Osteoblast (primary cell): Measurements from ENCODE around the gene CNMD. TPM values are rescaled to one million over a fixed set of nuclear protein-coding genes. Genes with fewer than 3 reads are reported as not detected.
A peak's percentile ranks its signal among the peaks of the same experiment; 100 is the strongest.

ENCODE experiments used
- DNase-seq: peaks from one replicate; pipeline ENCODE4 v3.0.0; 2011; ENCODE audit warnings: low spot score, mixed read lengths; ENCODE audit not compliant: insufficient read length; ENCODE audit errors: missing footprints
- H2AFZ ChIP-seq: 2 replicates; pipeline ENCODE4 v1.6.0; 2011; ENCODE audit warnings: mild to moderate bottlenecking, low read length
- H3K27ac ChIP-seq: 2 replicates; pipeline ENCODE4 v1.5.1; 2011; ENCODE audit warnings: mild to moderate bottlenecking, low read depth, low read length, moderate library complexity
- H3K27me3 ChIP-seq: 2 replicates; pipeline ENCODE4 v1.6.0; 2012; ENCODE audit warnings: mild to moderate bottlenecking, control low read depth, inconsistent platforms, low read length, moderate library complexity; ENCODE audit not compliant: insufficient read depth
- H3K36me3 ChIP-seq: 2 replicates; pipeline ENCODE4 v1.5.1; 2011; ENCODE audit warnings: mild to moderate bottlenecking, low read length, control low read depth, moderate library complexity; ENCODE audit not compliant: insufficient read depth
- H3K4me1 ChIP-seq: 2 replicates; pipeline ENCODE4 v1.5.1; 2011; ENCODE audit warnings: mild to moderate bottlenecking, low read length, control low read depth, moderate library complexity; ENCODE audit not compliant: insufficient read depth
- H3K4me2 ChIP-seq: 2 replicates; pipeline ENCODE4 v1.6.0; 2011; ENCODE audit warnings: mild to moderate bottlenecking, low read length; ENCODE audit not compliant: insufficient read depth
- H3K4me3 ChIP-seq: fragments of 200-600 bp; sonication (generic); 3 replicates; pipeline ENCODE4 v1.5.1; 2012; ENCODE audit warnings: mild to moderate bottlenecking, low read length, inconsistent platforms; ENCODE audit not compliant: insufficient read depth
- H3K79me2 ChIP-seq: 2 replicates; pipeline ENCODE4 v1.6.0; 2012; ENCODE audit warnings: mild to moderate bottlenecking, low read length, control low read depth, inconsistent platforms; ENCODE audit not compliant: insufficient read depth
- H3K9me3 ChIP-seq: 2 replicates; pipeline ENCODE4 v1.5.1; 2011; ENCODE audit warnings: low read depth, low read length, control low read depth
- H4K20me1 ChIP-seq: 2 replicates; pipeline ENCODE4 v1.6.0; 2012; ENCODE audit warnings: mild to moderate bottlenecking, low read length, control low read depth; ENCODE audit not compliant: insufficient read depth
- CTCF ChIP-seq: IDR thresholded peaks from 2 replicates; pipeline ENCODE4 v1.5.1; 2011; ENCODE audit warnings: mild to moderate bottlenecking, low read depth, low read length, moderate library complexity; ENCODE audit errors: extremely low read depth
- total RNA-seq: library from RNA; depleted of rRNA; stranded (reverse); fragments of >200 nt; gene quantifications from 2 replicates; pipeline ENCODE4 v1.2.3, GENCODE V29; 2012

The CNMD gene
- total RNA-seq = not detected in 2 replicates

- H3K4me2 ChIP-seq = peak within 1 kb of the TSS; percentile 70
- TF ChIP-seq CTCF = no peak
- H2AFZ ChIP-seq = peak within 1 kb of the TSS; percentile 56
Measured at GRCh38 chr13:52739468-52740071, at the start of gene CNMD. Gene CNMD (minus strand): TSS chr13:52739820. CDS start chr13:52739701, 119 bp downstream.

GRCh38 chr13:52788011-52788410 is 48.4 kb upstream of the CNMD start:
- no peak overlapping the region for H3K4me3 ChIP-seq
- no peaks in the 10 kb centered on the region for H3K79me2 ChIP-seq
- no peak overlapping the region for H3K4me2 ChIP-seq
- no peaks in the 10 kb centered on the region for H3K27me3 ChIP-seq
- no peak overlapping the region for H2AFZ ChIP-seq
- no peaks in the 10 kb centered on the region for H4K20me1 ChIP-seq
- H3K9me3 ChIP-seq = no peaks in the 10 kb centered on the region
- no peak overlapping the region for H3K27ac ChIP-seq
- no peak for TF ChIP-seq CTCF
- DNase-seq = no peak
- H3K36me3 ChIP-seq = no peaks in the 10 kb centered on the region
- H3K4me1 ChIP-seq = no peaks in the 10 kb centered on the region

More at GRCh38 chr13:52739468-52740071, at the start of gene CNMD:
- H3K4me1 ChIP-seq = peaks cover 3% of the 10 kb centered on the region
- H3K79me2 ChIP-seq = no peaks in the 10 kb centered on the region
- no peaks in the 10 kb centered on the region for H3K36me3 ChIP-seq
- H4K20me1 ChIP-seq = no peaks in the 10 kb centered on the region
- no peak for DNase-seq
- no peaks in the 10 kb centered on the region for H3K9me3 ChIP-seq
- peak within 1 kb of the TSS; percentile 30 for H3K4me3 ChIP-seq
- peaks cover 34% of the 10 kb centered on the region for H3K27me3 ChIP-seq
- no peak within 1 kb of the TSS for H3K27ac ChIP-seq

GRCh38 chr13:52787235-52787634 is 47.6 kb upstream of the CNMD start:
- H2AFZ ChIP-seq = no peak overlapping the region
- H3K27ac ChIP-seq = no peak overlapping the region
- no peak overlapping the region for H3K4me3 ChIP-seq
- no peaks in the 10 kb centered on the region for H3K79me2 ChIP-seq
- H4K20me1 ChIP-seq = no peaks in the 10 kb centered on the region
- H3K36me3 ChIP-seq = no peaks in the 10 kb centered on the region
- no peaks in the 10 kb centered on the region for H3K4me1 ChIP-seq
- no peak for TF ChIP-seq CTCF
- H3K27me3 ChIP-seq = no peaks in the 10 kb centered on the region
- no peak for DNase-seq
- no peak overlapping the region for H3K4me2 ChIP-seq
- H3K9me3 ChIP-seq = no peaks in the 10 kb centered on the region

GRCh38 chr13:52786766-52787165 is 47.1 kb upstream of the CNMD start:
- DNase-seq = no peak
- Histone ChIP-seq H3K4me3 (no peak overlapping the region), H3K36me3 (no peaks in the 10 kb centered on the region), H4K20me1 (no peaks in the 10 kb centered on the region), H3K4me2 (no peak overlapping the region), H3K27me3 (no peaks in the 10 kb centered on the region), H3K27ac (no peak overlapping the region), H3K79me2 (no peaks in the 10 kb centered on the region), H3K4me1 (no peaks in the 10 kb centered on the region), H3K9me3 (no peaks in the 10 kb centered on the region), H2AFZ (no peak overlapping the region)
- no peak for TF ChIP-seq CTCF
